ENCODE measurements around the gene ADNP2.

DNA sequence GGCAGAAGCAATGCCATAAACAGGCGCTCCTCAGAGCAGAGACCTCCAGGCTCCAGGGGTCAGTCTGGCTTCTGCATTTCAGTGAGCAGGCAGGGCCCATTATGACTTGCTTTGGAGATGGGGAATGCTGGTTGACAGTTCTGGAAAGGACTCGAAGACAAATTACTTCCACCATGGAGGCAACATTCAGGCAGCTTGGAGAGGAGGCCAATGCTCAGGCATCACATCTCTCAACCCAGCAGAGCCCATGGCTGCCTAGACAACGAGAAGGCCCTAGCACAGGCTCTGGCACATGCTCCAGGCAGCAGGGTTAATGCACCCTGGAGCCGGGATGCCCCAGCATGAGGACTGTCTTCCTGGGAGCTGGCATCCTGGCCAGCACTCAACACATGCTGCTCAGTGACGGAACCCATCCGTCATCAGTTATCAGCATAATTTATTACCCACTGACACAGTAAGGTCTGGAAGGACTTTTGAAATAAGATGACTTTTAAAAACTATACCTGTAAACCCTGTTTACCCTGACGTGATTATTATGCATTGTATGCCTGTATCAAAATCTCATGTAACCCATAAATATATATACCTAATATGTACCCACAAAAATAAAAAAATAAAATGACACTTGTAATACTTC, 52.8 kb downstream of the ADNP2 start:
- TF ChIP-seq POLR2A (IDR thresholded peaks at IDR 0.05; ENCODE audit: low read length) (no peak), GATA1 (IDR thresholded peaks at IDR 0.05; ENCODE audit: low read depth, low read length) (no peak)

All from erythroblast (primary cell).